ENCODE results near the gene BAIAP2. TPM values are rescaled to one million over a fixed set of nuclear protein-coding genes. Genes with fewer than 3 reads are reported as not detected.

Gene BAIAP2
- total RNA-seq, 1 experiment from 2014 or later = 58.0 TPM

GRCh38 chr17:81057079-81057730, 22.3 kb downstream of the BAIAP2 start:
- H3K4me1 Mint-ChIP-seq (ENCODE audit: low read depth, unreplicated experiment) = peaks cover 2% of the 10 kb centered on the region
- CTCF ChIA-PET = interaction anchor here (0.6 to 1.2 kb wide), 4 partner anchors 15 to 789 kb away, joined by 3 to 7 read pairs (median 4); no protein-coding TSS in a partner anchor
- DNase-seq = peak; percentile 82
- peaks cover under 1% of the 10 kb centered on the region for H3K36me3 Mint-ChIP-seq (ENCODE audit: insufficient read depth, unreplicated experiment)
- no peak for TF ChIP-seq CTCF (IDR thresholded peaks at IDR 0.05; ENCODE audit: unreplicated experiment)
- no peak overlapping the region for H3K4me3 Mint-ChIP-seq (ENCODE audit: low read depth, unreplicated experiment)
- intact Hi-C loops (cut with micrococcal nuclease; ENCODE audit: unreplicated experiment) = no loop called here
- no TSS peak for BruUV-seq (replicated peaks)
- no peaks in the 10 kb centered on the region for H3K9me3 Mint-ChIP-seq (ENCODE audit: low read depth, unreplicated experiment)
- no peaks in the 10 kb centered on the region for H3K27me3 Mint-ChIP-seq (ENCODE audit: unreplicated experiment)
- H3K27ac Mint-ChIP-seq (ENCODE audit: unreplicated experiment) = no peak overlapping the region

DNA sequence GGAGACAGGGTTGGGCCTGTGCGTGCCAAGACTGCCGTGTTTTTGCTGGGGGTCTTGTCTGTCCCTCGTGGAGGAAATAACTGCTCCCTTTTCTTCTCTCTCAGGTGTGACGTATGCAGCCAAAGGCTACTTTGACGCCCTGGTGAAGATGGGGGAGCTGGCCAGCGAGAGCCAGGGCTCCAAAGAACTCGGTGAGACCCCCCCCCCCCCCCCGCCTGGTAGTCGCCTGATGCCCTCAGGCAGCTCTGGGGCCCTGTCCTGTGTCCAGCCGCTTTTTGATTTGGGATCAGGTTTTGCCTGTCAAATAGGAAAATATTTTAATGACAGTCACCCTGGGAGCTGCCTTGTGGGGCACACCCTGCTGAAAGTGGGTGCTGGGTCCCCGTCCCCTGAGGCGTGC, 22.8 kb downstream of the BAIAP2 start:
- peaks cover 5% of the 10 kb centered on the region for H3K36me3 Mint-ChIP-seq (ENCODE audit: insufficient read depth, unreplicated experiment)

GRCh38 chr17:81058263-81058871, 23.4 kb downstream of the BAIAP2 start:
- no peak for TF ChIP-seq CTCF (IDR thresholded peaks at IDR 0.05; ENCODE audit: unreplicated experiment)
- no peaks in the 10 kb centered on the region for H3K27me3 Mint-ChIP-seq (ENCODE audit: unreplicated experiment)
- intact Hi-C loops (cut with micrococcal nuclease; ENCODE audit: unreplicated experiment) = no loop called here
- H3K4me3 Mint-ChIP-seq (ENCODE audit: low read depth, unreplicated experiment) = no peak overlapping the region
- H3K27ac Mint-ChIP-seq (ENCODE audit: unreplicated experiment) = no peak overlapping the region
- H3K9me3 Mint-ChIP-seq (ENCODE audit: low read depth, unreplicated experiment) = no peaks in the 10 kb centered on the region
- H3K4me1 Mint-ChIP-seq (ENCODE audit: low read depth, unreplicated experiment) = no peaks in the 10 kb centered on the region
- no TSS peak for BruUV-seq (replicated peaks)
- CTCF ChIA-PET = no interaction called here
- DNase-seq = no peak
- peaks cover 5% of the 10 kb centered on the region for H3K36me3 Mint-ChIP-seq (ENCODE audit: insufficient read depth, unreplicated experiment)

More for the DNA sequence above, 22.8 kb downstream of the BAIAP2 start:
- CTCF ChIA-PET = interaction anchor here (0.6 to 1.2 kb wide), 3 partner anchors 14 to 790 kb away, joined by 3 to 7 read pairs (median 4); no protein-coding TSS in a partner anchor
- H3K4me3 Mint-ChIP-seq (ENCODE audit: low read depth, unreplicated experiment) = no peak overlapping the region
- DNase-seq = no peak
- no peaks in the 10 kb centered on the region for H3K27me3 Mint-ChIP-seq (ENCODE audit: unreplicated experiment)
- BruUV-seq (replicated peaks) = no TSS peak
- H3K27ac Mint-ChIP-seq (ENCODE audit: unreplicated experiment) = no peak overlapping the region
- H3K4me1 Mint-ChIP-seq (ENCODE audit: low read depth, unreplicated experiment) = no peaks in the 10 kb centered on the region
- no peaks in the 10 kb centered on the region for H3K9me3 Mint-ChIP-seq (ENCODE audit: low read depth, unreplicated experiment)
- TF ChIP-seq CTCF (IDR thresholded peaks at IDR 0.05; ENCODE audit: unreplicated experiment) = no peak
- intact Hi-C loops (cut with micrococcal nuclease; ENCODE audit: unreplicated experiment) = no loop called here

GRCh38 chr17:81059026-81059425, 24.1 kb downstream of the BAIAP2 start:
- no peak overlapping the region for H3K4me3 Mint-ChIP-seq (ENCODE audit: low read depth, unreplicated experiment)
- peaks cover 5% of the 10 kb centered on the region for H3K4me1 Mint-ChIP-seq (ENCODE audit: low read depth, unreplicated experiment)
- peaks cover 5% of the 10 kb centered on the region for H3K36me3 Mint-ChIP-seq (ENCODE audit: insufficient read depth, unreplicated experiment)
- no peaks in the 10 kb centered on the region for H3K9me3 Mint-ChIP-seq (ENCODE audit: low read depth, unreplicated experiment)
- H3K27ac Mint-ChIP-seq (ENCODE audit: unreplicated experiment) = no peak overlapping the region
- BruUV-seq (replicated peaks) = no TSS peak
- CTCF ChIA-PET = interaction anchor here (0.7 kb wide), 1 partner anchor 27 kb away, joined by 4 read pairs; no protein-coding TSS in a partner anchor
- intact Hi-C loops (cut with micrococcal nuclease; ENCODE audit: unreplicated experiment) = no loop called here
- TF ChIP-seq CTCF (IDR thresholded peaks at IDR 0.05; ENCODE audit: unreplicated experiment) = no peak
- no peaks in the 10 kb centered on the region for H3K27me3 Mint-ChIP-seq (ENCODE audit: unreplicated experiment)
- no peak for DNase-seq
